Fibroblast of lung (primary cell): Measurements from ENCODE around the gene LBX1. TPM values are rescaled to one million over a fixed set of nuclear protein-coding genes. Genes with fewer than 3 reads are reported as not detected.
A peak's percentile ranks its signal among the peaks of the same experiment; 100 is the strongest.

Experiments used
- DNase-seq, 2 donors: peaks; one replicate each; pipeline versions ENCODE4 v3.0.0 to v3.0.0-alpha.2; 2010; ENCODE audit warnings: low read depth in 2 of 2
- H2AFZ ChIP-seq: 2 replicates; pipeline ENCODE4 v1.5.1; 2012; ENCODE audit warnings: low read length, control low read depth, inconsistent platforms
- H3K27ac ChIP-seq: 2 replicates; pipeline ENCODE4 v1.5.1; 2011; ENCODE audit warnings: low read length, control low read depth; ENCODE audit not compliant: insufficient read depth
- H3K27me3 ChIP-seq: 2 replicates; pipeline ENCODE4 v1.5.1; 2011; ENCODE audit warnings: mild to moderate bottlenecking, low read length; ENCODE audit not compliant: control insufficient read depth, insufficient read depth
- H3K36me3 ChIP-seq: 2 replicates; pipeline ENCODE4 v1.5.1; 2011; ENCODE audit warnings: low read length; ENCODE audit not compliant: control insufficient read depth, insufficient read depth
- H3K4me1 ChIP-seq: 2 replicates; pipeline ENCODE4 v1.5.1; 2011; ENCODE audit warnings: low read length; ENCODE audit not compliant: control insufficient read depth, insufficient read depth; ENCODE audit errors: extremely low read depth
- H3K4me2 ChIP-seq: 2 replicates; pipeline ENCODE4 v1.5.1; 2011; ENCODE audit warnings: low read length, control low read depth; ENCODE audit not compliant: insufficient read depth; ENCODE audit errors: extremely low read depth
- H3K4me3 ChIP-seq, 4 experiments: fragments of 200-600 bp in 1 of 4; sonication (generic) in 1 of 4; replicated peaks in 1 of 4; 2 replicates each; pipeline ENCODE4 v1.5.1; 2011 to 2016; ENCODE audit warnings: low read length in 4 of 4, low read depth in 3 of 4, mild to moderate bottlenecking in 3 of 4, control low read depth in 2 of 4, inconsistent platforms in 1 of 4, mixed read lengths in 1 of 4; ENCODE audit not compliant: insufficient read depth in 1 of 4; ENCODE audit errors: control extremely low read depth in 1 of 4
- H3K79me2 ChIP-seq: 2 replicates; pipeline ENCODE4 v1.5.1; 2012; ENCODE audit warnings: mild to moderate bottlenecking, low read length, inconsistent platforms; ENCODE audit not compliant: control insufficient read depth, insufficient read depth
- H3K9ac ChIP-seq: 2 replicates; pipeline ENCODE4 v1.5.1; 2011; ENCODE audit warnings: mild to moderate bottlenecking, low read length, control low read depth; ENCODE audit not compliant: insufficient read depth
- H3K9me3 ChIP-seq: 2 replicates; pipeline ENCODE4 v1.5.1; 2012; ENCODE audit warnings: low read depth, low read length; ENCODE audit not compliant: control insufficient read depth, insufficient read depth
- H4K20me1 ChIP-seq: 2 replicates; pipeline ENCODE4 v1.5.1; 2011; ENCODE audit warnings: low read length; ENCODE audit not compliant: control insufficient read depth, insufficient read depth; ENCODE audit errors: extremely low read depth
- EZH2 ChIP-seq: IDR thresholded peaks from 2 replicates; pipeline ENCODE4 v1.5.1; 2012; ENCODE audit warnings: low read length, control low read depth, mild to moderate bottlenecking; ENCODE audit errors: missing control alignments
- polyA plus RNA-seq, 2 donors: library from polyadenylated mRNA; depleted of rRNA in 1 of 2; stranded (reverse) in 1 of 2; unstranded in 1 of 2; fragments of >200 nt; gene quantifications; 2 replicates each; pipeline ENCODE4 v1.2.1, GENCODE V29; 2011 to 2012; ENCODE audit warnings: missing spikeins in 1 of 2
- total RNA-seq: library from RNA; depleted of rRNA; stranded (reverse); fragments of >200 nt; gene quantifications from 2 replicates; pipeline ENCODE4 v1.2.1, GENCODE V29; 2014
- TF ChIP-seq, protein P1 (sequence below), 2 donors: IDR thresholded peaks in 1 of 2; conservative IDR thresholded peaks in 1 of 2; 1 replicate in 1 of 2; 2 replicates in 1 of 2; pipeline ENCODE4 v1.5.1; 2011 to 2012; ENCODE audit warnings: low read length in 2 of 2, control low read depth in 1 of 2, inconsistent platforms in 1 of 2, low read depth in 1 of 2, mild to moderate bottlenecking in 1 of 2

Gene LBX1
- total and polyA plus RNA-seq, 2 donors (not counting 1 experiment from before 2014, with no cell fraction given) = under 0.01 TPM; not detected in 1

DNA sequence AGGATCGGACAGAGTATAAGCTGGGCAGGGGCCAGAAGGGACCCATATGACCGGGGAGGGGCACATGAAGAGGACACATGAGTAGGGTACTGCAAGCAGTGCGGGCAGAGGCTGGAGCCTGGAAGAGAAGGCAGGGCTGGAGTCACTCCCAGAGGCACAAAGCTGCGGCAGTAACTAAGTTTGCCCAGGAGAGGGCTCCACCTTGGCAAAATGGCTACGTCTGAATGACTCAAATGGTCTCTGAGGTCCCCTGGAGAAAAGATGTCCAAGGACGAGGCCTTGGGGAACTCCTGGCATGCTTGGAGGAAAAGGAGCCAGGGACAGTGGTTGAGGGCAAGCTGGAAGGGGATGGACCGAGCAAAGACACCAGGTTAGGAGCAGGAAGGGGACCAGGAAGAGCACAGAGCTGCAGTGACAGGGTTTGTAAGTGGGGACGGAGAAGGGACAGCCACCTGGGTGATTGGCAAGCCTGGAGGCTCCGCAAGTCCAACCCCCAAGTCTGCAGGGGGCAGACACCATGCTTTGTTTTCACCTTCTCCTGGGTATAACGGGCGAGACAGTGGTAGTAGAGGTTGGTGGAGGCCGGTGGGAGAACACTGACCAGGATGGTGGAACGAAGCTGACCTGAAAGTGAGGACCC, 43.1 kb upstream of the LBX1 start:
- H3K27me3 ChIP-seq = peaks cover 2% of the 10 kb centered on the region
- no peaks in the 10 kb centered on the region for H3K4me1 ChIP-seq
- H3K4me3 ChIP-seq = no peak overlapping the region
- H3K36me3 ChIP-seq = no peaks in the 10 kb centered on the region
- peak; percentile 42 to 50 for DNase-seq
- no peak overlapping the region for H2AFZ ChIP-seq
- TF ChIP-seq EZH2 = no peak
- TF ChIP-seq, protein P1, sequence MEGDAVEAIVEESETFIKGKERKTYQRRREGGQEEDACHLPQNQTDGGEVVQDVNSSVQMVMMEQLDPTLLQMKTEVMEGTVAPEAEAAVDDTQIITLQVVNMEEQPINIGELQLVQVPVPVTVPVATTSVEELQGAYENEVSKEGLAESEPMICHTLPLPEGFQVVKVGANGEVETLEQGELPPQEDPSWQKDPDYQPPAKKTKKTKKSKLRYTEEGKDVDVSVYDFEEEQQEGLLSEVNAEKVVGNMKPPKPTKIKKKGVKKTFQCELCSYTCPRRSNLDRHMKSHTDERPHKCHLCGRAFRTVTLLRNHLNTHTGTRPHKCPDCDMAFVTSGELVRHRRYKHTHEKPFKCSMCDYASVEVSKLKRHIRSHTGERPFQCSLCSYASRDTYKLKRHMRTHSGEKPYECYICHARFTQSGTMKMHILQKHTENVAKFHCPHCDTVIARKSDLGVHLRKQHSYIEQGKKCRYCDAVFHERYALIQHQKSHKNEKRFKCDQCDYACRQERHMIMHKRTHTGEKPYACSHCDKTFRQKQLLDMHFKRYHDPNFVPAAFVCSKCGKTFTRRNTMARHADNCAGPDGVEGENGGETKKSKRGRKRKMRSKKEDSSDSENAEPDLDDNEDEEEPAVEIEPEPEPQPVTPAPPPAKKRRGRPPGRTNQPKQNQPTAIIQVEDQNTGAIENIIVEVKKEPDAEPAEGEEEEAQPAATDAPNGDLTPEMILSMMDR (conservative IDR thresholded peaks at IDR 0.05 in 1 of 2, IDR thresholded peaks at IDR 0.05 in 1 of 2; ENCODE audit: low read depth in 1 of 2, low read length in 2 of 2) = peak; percentile 73 to 90
- H3K79me2 ChIP-seq = no peaks in the 10 kb centered on the region
- no peak overlapping the region for H3K9ac ChIP-seq
- no peaks in the 10 kb centered on the region for H3K9me3 ChIP-seq
- H3K4me2 ChIP-seq = no peak overlapping the region
- H4K20me1 ChIP-seq = no peaks in the 10 kb centered on the region
- no peak overlapping the region for H3K27ac ChIP-seq

DNA sequence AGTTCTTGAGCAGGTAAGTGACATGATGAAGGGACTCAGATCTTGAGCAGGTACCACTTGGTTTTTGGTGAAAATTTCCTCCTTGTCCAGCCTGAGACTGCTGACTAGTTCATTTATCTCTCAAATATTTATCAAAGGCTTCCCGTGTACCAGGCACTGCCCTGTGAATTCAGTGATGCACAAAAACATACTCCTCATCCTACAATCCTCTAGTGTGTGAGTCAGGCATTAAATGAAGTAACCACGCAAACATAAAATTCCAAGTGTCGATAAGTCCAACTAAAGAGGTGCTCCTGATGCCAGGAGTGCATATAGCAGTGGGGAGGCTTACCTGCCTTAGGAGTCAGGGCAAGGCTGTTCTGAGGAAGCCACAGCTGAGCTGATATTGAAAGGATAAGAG, 41.5 kb upstream of the LBX1 start:
- H3K27ac ChIP-seq = no peak overlapping the region
- H3K36me3 ChIP-seq = no peaks in the 10 kb centered on the region
- H2AFZ ChIP-seq = no peak overlapping the region
- DNase-seq = no peak
- no peaks in the 10 kb centered on the region for H3K9me3 ChIP-seq
- H3K27me3 ChIP-seq = peaks cover 2% of the 10 kb centered on the region
- no peaks in the 10 kb centered on the region for H3K4me1 ChIP-seq
- H4K20me1 ChIP-seq = no peaks in the 10 kb centered on the region
- no peaks in the 10 kb centered on the region for H3K79me2 ChIP-seq
- H3K9ac ChIP-seq = no peak overlapping the region
- TF ChIP-seq, protein P1 (conservative IDR thresholded peaks at IDR 0.05 in 1 of 2, IDR thresholded peaks at IDR 0.05 in 1 of 2; ENCODE audit: low read depth in 1 of 2, low read length in 2 of 2) = no peak
- TF ChIP-seq EZH2 = no peak
- no peak overlapping the region for H3K4me3 ChIP-seq
- no peak overlapping the region for H3K4me2 ChIP-seq

DNA sequence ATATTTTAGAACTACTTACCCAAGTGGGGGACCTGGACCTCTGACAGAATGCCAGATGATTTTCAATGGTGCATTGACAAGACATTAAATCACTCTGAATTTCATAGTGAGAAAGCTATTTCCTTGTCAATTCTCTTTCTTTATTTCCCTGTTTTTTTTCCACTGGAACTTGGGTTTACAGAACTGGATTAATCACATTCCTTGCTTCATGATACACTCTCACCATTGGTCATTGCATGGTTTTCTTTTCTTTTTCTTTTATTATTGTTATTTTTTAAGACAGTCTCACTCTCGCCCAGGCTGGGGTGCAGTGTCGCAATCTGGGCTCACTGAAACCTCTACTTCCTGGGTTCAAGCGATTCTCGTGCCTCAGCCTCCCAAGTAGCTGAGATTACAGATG, 38.5 kb upstream of the LBX1 start:
- Histone ChIP-seq H3K27ac (no peak overlapping the region), H3K4me2 (no peak overlapping the region), H3K79me2 (no peaks in the 10 kb centered on the region), H3K4me3 (no peak overlapping the region), H3K9me3 (no peaks in the 10 kb centered on the region), H3K36me3 (no peaks in the 10 kb centered on the region), H3K27me3 (peaks cover 5% of the 10 kb centered on the region), H3K4me1 (no peaks in the 10 kb centered on the region), H3K9ac (no peak overlapping the region), H4K20me1 (no peaks in the 10 kb centered on the region), H2AFZ (no peak overlapping the region)
- DNase-seq = no peak
- TF ChIP-seq, protein P1 (conservative IDR thresholded peaks at IDR 0.05 in 1 of 2, IDR thresholded peaks at IDR 0.05 in 1 of 2; ENCODE audit: low read depth in 1 of 2, low read length in 2 of 2) = no peak
- no peak for TF ChIP-seq EZH2
